Activated CD4-positive, alpha-beta T cell treated with anti-CD3 and anti-CD28 coated beads, Interleukin-2, amount 10 ng/mL, durations not matched to agents 24 days and 14 days (primary cell): ENCODE measurements around the gene LAMA4. TPM values are rescaled to one million over a fixed set of nuclear protein-coding genes. Genes with fewer than 3 reads are reported as not detected.

Experiments used
- DNase-seq: peaks from one replicate; pipeline ENCODE4 v3.0.0; 2022
- H3K27ac Mint-ChIP-seq: one replicate; pipeline ENCODE4 v1.8.0; 2022; ENCODE audit warnings: mild to moderate bottlenecking, mixed read lengths
- H3K27me3 Mint-ChIP-seq: one replicate; pipeline ENCODE4 v1.8.0; 2022; ENCODE audit warnings: mixed read lengths
- H3K36me3 Mint-ChIP-seq: one replicate; pipeline ENCODE4 v1.8.0; 2022; ENCODE audit warnings: low read depth, mild to moderate bottlenecking, mixed read lengths
- H3K4me1 Mint-ChIP-seq: one replicate; pipeline ENCODE4 v1.8.0; 2021; ENCODE audit warnings: mixed read lengths
- H3K4me3 Mint-ChIP-seq: one replicate; pipeline ENCODE4 v1.8.0; 2022; ENCODE audit warnings: mild to moderate bottlenecking, moderate library complexity, mixed read lengths
- H3K9me3 Mint-ChIP-seq: one replicate; pipeline ENCODE4 v1.8.0; 2021; ENCODE audit warnings: mixed read lengths
- intact Hi-C: fragments of 100-400 bp; cut with micrococcal nuclease; formaldehyde crosslinking; loops from one replicate; pipeline ENCODE4 v1.15.1; 2023
- total RNA-seq: library from RNA; stranded (reverse); gene quantifications from 2 replicates; pipeline ENCODE4 v1.2.3, GENCODE V29; 2022

The LAMA4 gene
- total RNA-seq, 1 donor from 2014 or later: not detected

DNA sequence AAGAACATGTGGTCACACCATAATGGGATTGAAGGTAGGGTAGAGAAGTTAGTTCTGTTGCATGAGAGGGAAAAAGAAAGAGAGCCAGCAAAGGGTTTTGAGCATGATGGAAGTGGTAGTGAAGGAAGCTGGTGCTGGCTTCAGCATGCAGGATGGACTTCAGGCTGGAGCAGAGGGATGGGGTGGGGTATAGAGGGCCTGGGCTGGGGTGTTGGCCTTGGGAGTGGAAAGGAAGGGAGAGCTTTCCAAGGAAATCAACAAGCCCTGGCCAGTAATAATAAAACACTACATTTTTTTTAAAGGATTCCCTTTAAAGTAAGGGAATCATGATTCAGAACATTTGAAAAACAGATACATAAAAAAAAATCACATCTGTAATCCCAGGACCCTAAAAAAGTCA lies 61.2 kb downstream of the LAMA4 start:
- H3K9me3 Mint-ChIP-seq: no peaks in the 10 kb centered on the region
- no peaks in the 10 kb centered on the region for H3K36me3 Mint-ChIP-seq
- no peak for DNase-seq
- no peak overlapping the region for H3K4me3 Mint-ChIP-seq
- no peaks in the 10 kb centered on the region for H3K4me1 Mint-ChIP-seq
- intact Hi-C loops: no loop called here
- no peak overlapping the region for H3K27ac Mint-ChIP-seq
- peaks cover 44% of the 10 kb centered on the region for H3K27me3 Mint-ChIP-seq

DNA sequence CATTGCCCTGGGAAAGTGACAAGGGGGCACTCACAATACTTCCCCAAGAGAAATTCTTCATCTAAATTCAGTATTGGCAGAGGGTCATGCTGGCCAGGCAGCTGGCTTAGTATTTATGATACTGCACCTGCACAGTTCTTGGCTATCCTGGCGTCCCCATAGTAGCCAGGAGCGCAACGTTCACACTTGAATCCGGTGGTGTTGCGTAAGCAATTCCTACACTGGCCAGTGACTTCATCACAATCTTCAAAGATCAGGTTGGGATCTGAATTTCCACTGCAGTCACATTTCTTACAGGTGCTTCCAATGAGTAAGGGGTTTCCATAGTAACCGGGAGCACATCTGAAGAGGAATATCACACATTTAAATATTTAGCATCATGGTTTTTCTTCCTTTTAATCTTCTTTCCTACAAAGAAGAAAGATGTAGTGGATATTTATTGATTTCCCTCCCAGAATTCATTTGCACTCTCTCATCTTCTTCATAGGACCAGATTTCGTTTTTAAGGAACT lies 62.8 kb downstream of the LAMA4 start:
- Mint-ChIP-seq H3K4me1 (no peaks in the 10 kb centered on the region), H3K9me3 (no peaks in the 10 kb centered on the region), H3K36me3 (no peaks in the 10 kb centered on the region), H3K27ac (no peak overlapping the region), H3K4me3 (no peak overlapping the region), H3K27me3 (peaks cover 53% of the 10 kb centered on the region)
- DNase-seq: no peak
- intact Hi-C loops: no loop called here

DNA sequence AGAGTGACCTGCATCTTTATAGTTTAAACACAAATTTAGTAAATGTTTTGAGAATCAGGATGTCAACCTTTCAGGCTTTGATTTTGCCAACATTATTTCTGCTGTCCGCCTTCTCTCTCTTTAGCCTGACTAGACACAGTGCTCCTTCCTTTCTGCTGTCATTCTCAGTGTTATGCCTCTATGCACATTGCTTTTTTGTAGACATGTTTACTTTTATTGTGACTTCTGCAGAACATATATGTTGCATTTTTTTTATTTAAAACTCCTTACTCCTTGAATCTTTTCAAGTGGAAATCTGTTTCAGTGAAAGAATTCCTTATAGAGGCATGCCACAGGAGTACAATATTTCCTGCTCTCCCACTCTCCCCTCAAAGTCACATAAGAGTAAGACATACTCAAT lies 64.2 kb downstream of the LAMA4 start:
- no peak for DNase-seq
- no peak overlapping the region for H3K4me3 Mint-ChIP-seq
- intact Hi-C loops: no loop called here
- H3K27me3 Mint-ChIP-seq: peaks cover 47% of the 10 kb centered on the region
- H3K9me3 Mint-ChIP-seq: no peaks in the 10 kb centered on the region
- no peaks in the 10 kb centered on the region for H3K4me1 Mint-ChIP-seq
- no peaks in the 10 kb centered on the region for H3K36me3 Mint-ChIP-seq
- H3K27ac Mint-ChIP-seq: no peak overlapping the region

DNA sequence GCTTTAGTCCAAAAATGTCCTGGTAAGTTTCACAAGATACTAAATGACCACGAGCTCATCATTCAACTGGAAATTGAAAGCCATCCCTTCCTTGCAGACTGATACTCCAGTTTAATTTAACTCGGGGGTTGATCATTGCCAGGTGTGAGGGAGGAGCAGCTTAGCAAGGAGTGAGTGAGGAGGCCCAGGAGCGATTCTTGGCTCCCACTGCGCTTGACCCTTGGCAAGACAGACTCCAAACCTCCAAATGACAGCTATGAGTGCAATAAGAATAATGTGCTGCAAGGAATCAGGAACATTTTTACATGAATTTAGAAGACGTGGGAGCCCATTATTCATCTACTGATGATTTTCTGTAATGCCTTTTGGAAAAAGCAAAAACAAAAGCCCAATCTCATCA lies 64.9 kb downstream of the LAMA4 start:
- H3K27me3 Mint-ChIP-seq: peaks cover 47% of the 10 kb centered on the region
- no peaks in the 10 kb centered on the region for H3K9me3 Mint-ChIP-seq
- intact Hi-C loops: no loop called here

DNA sequence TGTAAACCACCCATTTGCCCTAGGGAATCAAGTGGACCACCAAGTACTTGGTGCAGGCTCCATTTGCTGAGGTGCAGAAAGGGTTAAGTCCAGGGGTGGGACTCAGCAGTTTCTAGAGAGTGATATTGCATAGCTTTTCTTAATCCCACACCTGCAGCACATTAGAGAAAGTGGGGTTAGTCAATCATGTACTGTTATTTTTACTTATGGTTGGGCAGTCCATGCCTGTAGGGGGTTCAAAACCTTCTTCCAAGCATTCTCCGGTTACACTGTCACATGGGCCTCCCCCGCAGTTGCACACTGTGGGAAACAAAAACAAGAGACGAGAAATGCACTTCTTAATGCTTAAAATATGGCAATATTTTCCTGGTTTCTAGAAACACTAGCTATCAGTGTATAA lies 65.5 kb downstream of the LAMA4 start:
- DNase-seq: no peak
- intact Hi-C loops: no loop called here
- Mint-ChIP-seq H3K27me3 (peaks cover 49% of the 10 kb centered on the region), H3K27ac (no peak overlapping the region), H3K36me3 (no peaks in the 10 kb centered on the region), H3K4me1 (no peaks in the 10 kb centered on the region), H3K9me3 (no peaks in the 10 kb centered on the region), H3K4me3 (no peak overlapping the region)

More for the DNA sequence above, 64.9 kb downstream of the LAMA4 start:
- no peaks in the 10 kb centered on the region for H3K4me1 Mint-ChIP-seq
- no peak overlapping the region for H3K4me3 Mint-ChIP-seq
- DNase-seq: no peak
- no peaks in the 10 kb centered on the region for H3K36me3 Mint-ChIP-seq
- H3K27ac Mint-ChIP-seq: no peak overlapping the region

DNA sequence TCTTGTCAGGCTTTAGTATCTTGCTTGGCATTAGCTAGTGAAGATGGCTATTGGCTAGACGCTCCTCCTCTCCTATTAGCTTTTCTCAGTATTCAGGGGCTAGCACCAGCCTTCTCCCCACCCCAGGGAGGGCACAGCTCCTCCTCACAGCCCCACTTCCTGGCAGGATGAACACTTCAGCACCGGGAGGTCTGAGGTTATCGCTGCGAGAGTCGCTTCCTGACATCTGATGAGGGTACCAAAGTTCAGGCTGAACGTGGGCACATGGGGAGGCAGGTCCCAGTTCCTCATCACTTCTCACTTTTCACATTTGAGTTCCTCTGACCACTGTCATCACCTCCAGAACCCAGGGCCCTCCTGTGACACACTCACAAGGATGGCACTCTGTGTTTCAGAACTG lies 66.6 kb downstream of the LAMA4 start:
- Mint-ChIP-seq H3K4me1 (no peaks in the 10 kb centered on the region), H3K4me3 (no peak overlapping the region), H3K27ac (no peak overlapping the region), H3K36me3 (no peaks in the 10 kb centered on the region), H3K9me3 (no peaks in the 10 kb centered on the region), H3K27me3 (peaks cover 43% of the 10 kb centered on the region)
- no peak for DNase-seq
- intact Hi-C loops: no loop called here

DNA sequence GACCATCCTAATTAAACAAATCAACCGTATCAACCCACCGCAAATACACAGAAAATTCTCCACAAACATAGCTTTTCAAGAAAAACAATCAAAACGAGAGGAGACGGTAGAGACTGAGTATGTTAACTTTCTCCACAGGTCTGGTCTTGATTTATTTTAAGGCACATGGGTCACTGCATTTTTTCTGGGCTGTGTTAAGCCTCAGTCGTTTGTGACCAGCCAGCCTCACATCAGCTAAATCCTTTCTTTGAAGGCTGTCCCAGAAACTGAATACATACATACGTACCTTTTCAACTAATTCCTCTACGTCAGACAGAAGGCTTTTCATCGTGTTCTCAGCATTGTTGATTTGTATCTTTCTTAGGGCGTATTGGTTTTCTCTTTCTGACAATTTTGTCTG lies 69.4 kb downstream of the LAMA4 start:
- intact Hi-C loops: no loop called here
- H3K4me1 Mint-ChIP-seq: no peaks in the 10 kb centered on the region
- no peak overlapping the region for H3K4me3 Mint-ChIP-seq
- H3K9me3 Mint-ChIP-seq: no peaks in the 10 kb centered on the region
- no peak overlapping the region for H3K27ac Mint-ChIP-seq
- DNase-seq: no peak
- peaks cover 48% of the 10 kb centered on the region for H3K27me3 Mint-ChIP-seq
- H3K36me3 Mint-ChIP-seq: no peaks in the 10 kb centered on the region

DNA sequence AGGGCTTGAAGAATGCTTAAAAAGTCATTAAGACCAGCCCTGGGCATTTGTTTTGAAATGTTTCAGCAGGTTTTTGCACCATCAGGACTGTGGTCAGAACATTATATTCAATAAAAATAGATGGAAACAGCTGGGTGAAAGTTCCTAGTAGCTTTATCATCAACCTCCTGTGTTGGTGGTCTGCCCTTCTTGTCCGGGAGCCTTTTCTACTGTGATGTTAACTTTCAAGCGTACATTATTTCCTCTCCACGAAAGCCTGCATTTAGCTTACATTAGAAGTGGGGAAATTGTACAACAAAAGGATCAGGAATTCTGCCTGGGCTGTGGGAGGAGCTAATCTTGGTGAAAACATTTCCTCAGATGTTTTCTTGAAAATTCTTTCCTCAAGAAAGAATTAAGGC lies 71.1 kb downstream of the LAMA4 start:
- H3K27ac Mint-ChIP-seq: no peak overlapping the region
- H3K36me3 Mint-ChIP-seq: no peaks in the 10 kb centered on the region
- no peak overlapping the region for H3K4me3 Mint-ChIP-seq
- H3K27me3 Mint-ChIP-seq: peaks cover 40% of the 10 kb centered on the region
- DNase-seq: no peak
- no peaks in the 10 kb centered on the region for H3K9me3 Mint-ChIP-seq
- no peaks in the 10 kb centered on the region for H3K4me1 Mint-ChIP-seq
- intact Hi-C loops: no loop called here

DNA sequence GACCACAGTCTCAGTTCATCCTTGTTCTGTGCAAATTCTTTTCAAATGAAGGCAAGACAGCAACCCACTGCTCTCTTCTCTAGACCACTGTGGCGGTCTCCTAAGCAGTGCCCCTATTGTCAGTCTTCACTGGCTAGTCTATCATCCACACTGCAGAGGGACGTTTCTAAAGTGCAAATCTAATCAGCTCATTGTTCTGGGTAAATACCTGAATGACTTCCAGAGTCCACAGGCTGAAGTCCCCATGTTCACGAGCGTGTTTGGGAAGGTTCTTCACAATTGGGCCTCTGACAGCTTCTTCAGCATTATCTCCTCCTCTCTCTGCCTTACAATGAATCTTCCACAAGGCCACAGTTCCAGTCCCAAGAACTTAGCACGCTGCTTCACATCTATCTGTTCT lies 73.2 kb downstream of the LAMA4 start:
- H3K4me3 Mint-ChIP-seq: no peak overlapping the region
- no peaks in the 10 kb centered on the region for H3K4me1 Mint-ChIP-seq
- no peaks in the 10 kb centered on the region for H3K9me3 Mint-ChIP-seq
- H3K27me3 Mint-ChIP-seq: peaks cover 35% of the 10 kb centered on the region
- intact Hi-C loops: loop anchor here (2.0 kb wide), 1 partner anchor 1678 kb away; no protein-coding TSS in a partner anchor
- no peaks in the 10 kb centered on the region for H3K36me3 Mint-ChIP-seq
- H3K27ac Mint-ChIP-seq: no peak overlapping the region
- DNase-seq: no peak

DNA sequence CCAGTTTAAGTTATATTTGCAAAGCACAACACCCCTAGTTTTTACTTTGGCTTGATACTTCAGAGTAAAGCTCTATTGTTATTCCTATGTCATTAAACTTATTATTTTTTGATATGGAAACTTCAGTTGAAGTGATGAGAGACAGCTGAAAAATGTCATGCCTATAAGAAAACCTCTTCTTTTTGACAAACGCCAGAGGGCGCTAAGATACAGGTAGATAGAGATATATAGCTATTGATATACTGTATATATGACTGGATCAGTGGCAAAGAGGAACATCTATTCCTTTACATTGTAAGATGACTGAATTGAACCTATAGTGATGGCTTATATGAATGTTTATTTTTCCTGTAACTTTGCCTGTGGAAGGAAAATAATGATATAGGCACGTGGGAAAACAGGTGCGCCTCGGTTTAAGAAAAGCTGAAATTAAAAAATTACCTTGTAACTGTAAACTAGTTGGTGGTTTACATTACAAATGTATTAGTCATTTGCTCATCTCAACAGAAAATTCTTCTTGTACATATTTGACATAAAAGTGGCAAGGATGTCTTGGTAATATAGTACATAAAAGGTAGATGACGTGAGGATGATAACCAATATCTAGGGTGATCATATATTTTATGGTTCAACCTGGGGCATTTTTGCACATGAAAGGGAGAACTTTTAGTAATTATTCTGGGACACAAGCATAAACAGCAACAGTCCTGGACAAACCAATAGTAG lies 74.1 kb downstream of the LAMA4 start:
- intact Hi-C loops: loop anchor here (1.0 to 2.0 kb wide), 2 partner anchors 132 to 1679 kb away; no protein-coding TSS in a partner anchor
- Mint-ChIP-seq H3K27ac (no peak overlapping the region), H3K4me1 (no peaks in the 10 kb centered on the region), H3K9me3 (no peaks in the 10 kb centered on the region), H3K4me3 (no peak overlapping the region), H3K36me3 (no peaks in the 10 kb centered on the region), H3K27me3 (peaks cover 41% of the 10 kb centered on the region)
- peak; percentile 86 for DNase-seq

DNA sequence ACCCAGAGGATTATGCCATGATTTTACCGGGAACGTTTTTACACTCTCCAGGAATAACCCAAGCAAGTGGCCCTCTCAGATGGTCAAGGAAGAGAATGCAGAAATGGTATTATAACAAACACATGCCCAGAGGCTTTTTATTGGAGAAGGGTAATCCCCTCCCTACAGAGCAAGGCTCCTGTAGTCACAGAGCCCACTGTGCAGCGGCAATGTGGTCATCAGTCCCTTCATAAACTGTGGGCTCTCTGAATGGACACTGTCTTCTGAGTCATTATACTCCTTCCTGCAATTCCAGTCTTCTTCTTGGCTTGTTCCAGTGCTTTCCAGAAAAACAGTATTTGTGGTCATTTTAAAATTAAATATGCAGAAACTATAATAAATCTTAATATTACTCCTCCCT lies 74.7 kb downstream of the LAMA4 start:
- intact Hi-C loops: loop anchor here (1.0 to 2.0 kb wide), 2 partner anchors 133 to 1679 kb away; no protein-coding TSS in a partner anchor

DNA sequence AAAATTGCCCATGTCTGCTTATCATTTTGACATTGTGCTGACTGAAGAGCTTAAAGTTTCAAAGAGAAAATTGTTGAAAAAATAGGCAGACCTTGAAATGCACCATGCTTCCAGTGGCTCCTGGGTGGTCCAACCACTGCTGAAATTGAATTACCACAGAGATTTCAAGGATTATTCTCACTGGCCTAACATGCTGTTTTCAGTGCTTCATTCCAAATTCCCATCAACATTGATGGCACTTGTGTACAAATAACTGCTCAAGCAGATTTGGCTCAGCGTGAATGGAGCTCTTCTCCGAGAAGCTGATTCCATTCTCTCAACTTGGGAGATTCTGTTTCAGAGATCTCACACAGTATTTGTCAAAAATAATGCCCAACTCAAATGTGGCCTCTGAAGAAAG lies 75.5 kb downstream of the LAMA4 start:
- DNase-seq: no peak
- Mint-ChIP-seq H3K9me3 (no peaks in the 10 kb centered on the region), H3K4me1 (no peaks in the 10 kb centered on the region), H3K36me3 (no peaks in the 10 kb centered on the region), H3K4me3 (no peak overlapping the region), H3K27ac (no peak overlapping the region), H3K27me3 (peaks cover 42% of the 10 kb centered on the region)
- intact Hi-C loops: no loop called here

More for the DNA sequence above, 74.7 kb downstream of the LAMA4 start:
- Mint-ChIP-seq H3K4me1 (no peaks in the 10 kb centered on the region), H3K9me3 (no peaks in the 10 kb centered on the region), H3K36me3 (no peaks in the 10 kb centered on the region), H3K27me3 (peaks cover 41% of the 10 kb centered on the region), H3K4me3 (no peak overlapping the region), H3K27ac (no peak overlapping the region)
- DNase-seq: no peak

DNA sequence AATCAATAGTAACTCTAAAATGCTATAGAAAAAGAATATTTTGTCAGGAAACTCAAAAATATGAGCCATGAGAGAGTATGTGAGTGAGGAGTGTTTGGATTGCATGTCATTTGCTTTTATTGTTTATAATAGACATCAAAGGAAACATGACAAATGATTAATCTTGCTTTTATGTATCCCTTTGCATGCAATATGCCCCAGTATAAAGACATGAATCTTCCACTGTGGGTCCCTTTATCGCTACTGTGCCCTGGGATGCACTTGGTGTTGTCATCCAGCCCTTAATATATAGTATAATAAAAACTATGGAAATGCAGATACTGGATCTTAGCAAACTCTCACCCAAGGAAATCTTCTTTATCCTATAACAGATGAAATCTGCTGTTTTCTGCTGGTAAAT lies 77.3 kb downstream of the LAMA4 start:
- no peaks in the 10 kb centered on the region for H3K9me3 Mint-ChIP-seq
- no peak overlapping the region for H3K4me3 Mint-ChIP-seq
- DNase-seq: no peak
- peaks cover 44% of the 10 kb centered on the region for H3K27me3 Mint-ChIP-seq
- H3K36me3 Mint-ChIP-seq: no peaks in the 10 kb centered on the region
- H3K27ac Mint-ChIP-seq: no peak overlapping the region
- intact Hi-C loops: no loop called here
- no peaks in the 10 kb centered on the region for H3K4me1 Mint-ChIP-seq

DNA sequence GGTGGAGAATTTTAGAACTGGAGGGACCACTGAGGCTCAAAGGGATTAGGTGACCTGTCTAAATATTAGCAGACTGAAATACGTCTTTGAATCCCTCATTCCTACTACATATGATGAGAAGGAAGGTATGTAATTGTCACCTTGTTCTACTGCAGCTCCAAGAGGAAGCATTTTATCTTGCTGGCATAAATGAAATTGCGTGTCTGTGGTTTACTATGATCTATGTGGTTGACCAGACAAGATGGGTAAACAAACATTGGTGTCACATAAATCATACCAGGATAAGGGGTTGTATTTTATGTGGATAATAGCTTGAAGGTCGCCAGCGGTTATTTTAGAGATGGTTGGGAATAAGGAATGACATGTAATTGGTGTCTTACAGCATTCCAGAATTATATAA lies 78.2 kb downstream of the LAMA4 start:
- Mint-ChIP-seq H3K4me3 (no peak overlapping the region), H3K27ac (no peak overlapping the region), H3K27me3 (peaks cover 44% of the 10 kb centered on the region), H3K9me3 (no peaks in the 10 kb centered on the region), H3K4me1 (no peaks in the 10 kb centered on the region), H3K36me3 (no peaks in the 10 kb centered on the region)
- intact Hi-C loops: no loop called here
- no peak for DNase-seq
